HCT116 (cell line): ENCODE data around the gene NDUFS2.

Experiments
- CTCF ChIP-seq, 3 experiments: fragments of 200-600 bp in 1 of 3; sonication (generic) in 1 of 3; IDR thresholded peaks in 2 of 3; conservative IDR thresholded peaks in 1 of 3; 2 replicates each; pipeline ENCODE4 v1.5.1; 2012 to 2017; ENCODE audit warnings: low read depth in 2 of 3, low read length in 2 of 3, antibody characterized with exemption in 1 of 3, borderline replicate concordance in 1 of 3, control low read depth in 1 of 3, mild to moderate bottlenecking in 1 of 3, mixed read lengths in 1 of 3, mixed run types in 1 of 3, moderate library complexity in 1 of 3; ENCODE audit not compliant: insufficient read depth in 1 of 3
- POLR2A ChIP-seq: IDR thresholded peaks from 2 replicates; pipeline ENCODE4 v1.7.0; 2011; ENCODE audit warnings: borderline replicate concordance; ENCODE audit not compliant: insufficient read depth, insufficient read length; ENCODE audit errors: extremely low read depth
- RAD21 ChIP-seq: IDR thresholded peaks from 2 replicates; pipeline ENCODE4 v1.6.1; 2012; ENCODE audit warnings: low read depth, mild to moderate bottlenecking

DNA sequence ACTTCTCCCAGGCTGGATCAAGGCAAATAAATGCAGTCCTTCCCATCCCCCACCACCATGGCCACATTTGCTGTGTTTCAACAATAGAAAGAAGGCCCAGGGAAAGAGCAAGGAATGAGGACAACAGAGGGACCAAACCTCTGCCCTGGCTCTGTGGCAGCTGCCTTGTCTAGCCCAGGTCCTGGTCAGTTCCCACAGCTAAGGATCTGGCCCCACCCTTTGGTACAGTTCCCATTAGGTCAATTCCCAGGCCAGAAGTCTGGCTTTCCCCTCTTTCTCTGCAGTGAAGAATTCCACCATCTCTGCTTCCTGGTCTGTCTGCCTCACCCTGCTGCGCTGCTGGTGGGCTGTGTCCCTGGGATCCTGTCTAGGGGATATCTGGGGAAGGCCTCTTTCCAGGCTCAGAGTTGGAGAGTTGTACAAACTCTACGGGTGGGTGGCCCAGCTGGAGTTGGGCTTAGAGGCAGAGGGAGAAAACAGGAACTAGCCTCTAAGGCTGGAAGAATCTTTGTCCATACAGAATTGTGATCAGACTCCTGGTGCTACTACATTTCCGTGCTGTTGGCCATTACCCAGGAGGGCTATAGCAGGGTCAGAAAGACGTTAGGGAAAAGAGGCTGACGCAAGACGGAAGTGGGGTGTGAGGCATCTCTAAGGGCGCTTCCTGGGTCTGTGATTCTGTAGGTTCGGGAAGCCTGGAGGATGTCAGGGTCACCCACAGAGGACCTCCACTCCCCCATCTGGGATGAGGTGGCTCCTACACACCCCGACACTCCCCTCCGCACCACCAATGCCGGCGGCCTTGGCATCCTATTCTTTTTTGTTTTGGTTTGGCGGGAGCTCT is 953 bp upstream of the NDUFS2 start:
- TF ChIP-seq POLR2A (no peak), RAD21 (no peak), CTCF (IDR thresholded peaks at IDR 0.05 in 2 of 3, conservative IDR thresholded peaks at IDR 0.05 in 1 of 3; ENCODE audit: borderline replicate concordance in 1 of 3, insufficient read depth in 1 of 3, low read depth in 2 of 3, low read length in 2 of 3) (no peak)
